Natural killer cell (primary cell): ENCODE results near the gene NECAB2. TPM values are rescaled to one million over a fixed set of nuclear protein-coding genes. Genes with fewer than 3 reads are reported as not detected.

Experiments used
- ATAC-seq, 3 donors: fragments of 150-1000 bp in 2 of 3; fragments of 200-7000 bp in 1 of 3; cut with Tn5 transposase; 1 replicate in 1 of 3; 2 replicates in 2 of 3; pipeline ENCODE4 v1.10.0; 2021; ENCODE audit warnings: mild to moderate bottlenecking in 2 of 3, moderate library complexity in 2 of 3
- DNase-seq, 2 donors: peaks; one replicate each; pipeline versions ENCODE4 v3.0.0 to v3.0.0-alpha.2; 2013 to 2021; ENCODE audit warnings: mixed read lengths in 1 of 2
- H3K27ac ChIP-seq: one replicate; pipeline ENCODE4 v1.5.1; 2013; ENCODE audit warnings: mild to moderate bottlenecking, low read length
- H3K27me3 ChIP-seq: one replicate; pipeline ENCODE4 v1.6.1; 2013; ENCODE audit warnings: low read length; ENCODE audit not compliant: control insufficient read depth, insufficient read depth
- H3K36me3 ChIP-seq: one replicate; pipeline ENCODE4 v1.6.1; 2013; ENCODE audit warnings: low read length; ENCODE audit not compliant: control insufficient read depth, insufficient read depth
- H3K4me1 ChIP-seq: one replicate; pipeline ENCODE4 v1.6.1; 2013; ENCODE audit warnings: low read length; ENCODE audit not compliant: control insufficient read depth, insufficient read depth
- H3K4me3 ChIP-seq: one replicate; pipeline ENCODE4 v1.5.1; 2013; ENCODE audit warnings: low read length
- H3K9me3 ChIP-seq: one replicate; pipeline ENCODE4 v1.6.1; 2013; ENCODE audit warnings: low read length; ENCODE audit not compliant: control insufficient read depth, insufficient read depth
- H3K27ac Mint-ChIP-seq, 2 donors: one replicate each; pipeline ENCODE4 v1.8.0; 2022; ENCODE audit warnings: mild to moderate bottlenecking in 2 of 2, mixed read lengths in 2 of 2, moderate library complexity in 1 of 2
- H3K27me3 Mint-ChIP-seq, 2 donors: one replicate each; pipeline ENCODE4 v1.8.0; 2022; ENCODE audit warnings: low read depth in 2 of 2, mixed read lengths in 2 of 2
- H3K36me3 Mint-ChIP-seq: one replicate; pipeline ENCODE4 v1.8.0; 2022; ENCODE audit warnings: mixed read lengths
- H3K4me1 Mint-ChIP-seq, 2 donors: one replicate each; pipeline ENCODE4 v1.8.0; 2022; ENCODE audit warnings: mixed read lengths in 2 of 2
- H3K4me3 Mint-ChIP-seq: one replicate; pipeline ENCODE4 v1.8.0; 2022; ENCODE audit warnings: mild to moderate bottlenecking, moderate library complexity, mixed read lengths
- H3K9me3 Mint-ChIP-seq, 2 donors: one replicate each; pipeline ENCODE4 v1.8.0; 2022; ENCODE audit warnings: mixed read lengths in 2 of 2
- WGBS: methylation state at CpG from one replicate; pipeline ENCODE4 v1.1.7; 2013; ENCODE audit warnings: missing lambda C conversion rate; ENCODE audit not compliant: insufficient coverage; 5-methylcytosine and 5-hydroxymethylcytosine counted together
- intact Hi-C: fragments of 100-400 bp; cut with micrococcal nuclease; formaldehyde crosslinking; loops from one replicate; pipeline ENCODE4 v1.14.2; 2022
- total RNA-seq, 4 donors: library from RNA; stranded (reverse); fragments of 120-200 nt in 1 of 4; gene quantifications; one replicate each; pipeline versions ENCODE4 v1.2.3 to v1.2.4, GENCODE V29; 2013 to 2022
- TF ChIP-seq, protein P1 (sequence below): fragments of 200-600 bp; IDR thresholded peaks from one replicate; pipeline ENCODE4 v1.8.0; 2022; ENCODE audit warnings: antibody characterized with exemption

NECAB2 gene
- total RNA-seq, 3 donors from 2014 or later (not counting 1 experiment from before 2014, with no cell fraction given): 0.75 TPM; not detected in 2

DNA sequence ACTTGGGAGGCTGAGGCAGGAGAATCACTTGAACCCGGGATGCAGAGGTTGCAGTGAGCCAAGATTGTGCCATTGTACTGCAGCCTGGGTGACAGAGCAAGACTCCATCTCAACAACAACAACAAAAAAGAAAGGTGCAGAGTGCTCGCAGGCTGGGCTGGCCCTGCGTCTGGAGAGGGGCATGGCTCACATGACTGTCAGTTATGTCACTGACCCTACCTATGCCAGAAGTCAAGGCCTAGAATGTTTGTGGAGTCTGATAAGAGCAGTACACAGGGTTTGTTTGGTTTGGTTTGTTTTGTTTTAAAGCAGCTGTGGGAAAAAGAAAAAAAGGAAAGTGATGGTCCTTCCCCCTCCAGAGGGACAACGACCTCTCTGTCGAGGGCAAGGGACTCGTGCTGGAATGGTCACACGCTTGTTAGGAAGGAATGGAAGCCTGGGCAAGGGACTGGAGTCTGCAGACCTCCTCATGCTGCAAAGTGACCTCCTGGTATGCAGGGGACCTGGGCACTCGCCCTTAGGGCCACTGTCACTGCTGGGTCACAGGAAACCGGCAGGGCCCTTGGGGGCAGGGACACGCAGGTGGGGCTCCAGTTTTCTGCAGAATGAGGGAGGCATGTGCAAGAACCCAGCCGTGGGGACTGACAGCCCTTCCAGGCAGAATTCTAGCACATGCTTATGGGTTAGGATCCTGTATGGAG, 25.1 kb upstream of the NECAB2 start:
- Histone ChIP-seq H3K4me3 (no peak overlapping the region), H3K27me3 (no peaks in the 10 kb centered on the region), H3K36me3 (no peaks in the 10 kb centered on the region), H3K4me1 (peaks cover 3% of the 10 kb centered on the region), H3K27ac (no peak overlapping the region), H3K9me3 (no peaks in the 10 kb centered on the region)
- WGBS: 88% methylated on average over 11 of the region's 11 CpGs
- TF ChIP-seq, protein P1, sequence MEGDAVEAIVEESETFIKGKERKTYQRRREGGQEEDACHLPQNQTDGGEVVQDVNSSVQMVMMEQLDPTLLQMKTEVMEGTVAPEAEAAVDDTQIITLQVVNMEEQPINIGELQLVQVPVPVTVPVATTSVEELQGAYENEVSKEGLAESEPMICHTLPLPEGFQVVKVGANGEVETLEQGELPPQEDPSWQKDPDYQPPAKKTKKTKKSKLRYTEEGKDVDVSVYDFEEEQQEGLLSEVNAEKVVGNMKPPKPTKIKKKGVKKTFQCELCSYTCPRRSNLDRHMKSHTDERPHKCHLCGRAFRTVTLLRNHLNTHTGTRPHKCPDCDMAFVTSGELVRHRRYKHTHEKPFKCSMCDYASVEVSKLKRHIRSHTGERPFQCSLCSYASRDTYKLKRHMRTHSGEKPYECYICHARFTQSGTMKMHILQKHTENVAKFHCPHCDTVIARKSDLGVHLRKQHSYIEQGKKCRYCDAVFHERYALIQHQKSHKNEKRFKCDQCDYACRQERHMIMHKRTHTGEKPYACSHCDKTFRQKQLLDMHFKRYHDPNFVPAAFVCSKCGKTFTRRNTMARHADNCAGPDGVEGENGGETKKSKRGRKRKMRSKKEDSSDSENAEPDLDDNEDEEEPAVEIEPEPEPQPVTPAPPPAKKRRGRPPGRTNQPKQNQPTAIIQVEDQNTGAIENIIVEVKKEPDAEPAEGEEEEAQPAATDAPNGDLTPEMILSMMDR: no peak
- H3K36me3 Mint-ChIP-seq: no peaks in the 10 kb centered on the region
- H3K4me3 Mint-ChIP-seq: no peak overlapping the region
- H3K4me1 Mint-ChIP-seq: peaks cover 0 to 6% of the 10 kb centered on the region in 2 donors
- H3K27me3 Mint-ChIP-seq: no peaks in the 10 kb centered on the region
- no peak overlapping the region for H3K27ac Mint-ChIP-seq
- intact Hi-C loops: no loop called here
- ATAC-seq (no peak), DNase-seq (no peak)
- no peaks in the 10 kb centered on the region for H3K9me3 Mint-ChIP-seq

DNA sequence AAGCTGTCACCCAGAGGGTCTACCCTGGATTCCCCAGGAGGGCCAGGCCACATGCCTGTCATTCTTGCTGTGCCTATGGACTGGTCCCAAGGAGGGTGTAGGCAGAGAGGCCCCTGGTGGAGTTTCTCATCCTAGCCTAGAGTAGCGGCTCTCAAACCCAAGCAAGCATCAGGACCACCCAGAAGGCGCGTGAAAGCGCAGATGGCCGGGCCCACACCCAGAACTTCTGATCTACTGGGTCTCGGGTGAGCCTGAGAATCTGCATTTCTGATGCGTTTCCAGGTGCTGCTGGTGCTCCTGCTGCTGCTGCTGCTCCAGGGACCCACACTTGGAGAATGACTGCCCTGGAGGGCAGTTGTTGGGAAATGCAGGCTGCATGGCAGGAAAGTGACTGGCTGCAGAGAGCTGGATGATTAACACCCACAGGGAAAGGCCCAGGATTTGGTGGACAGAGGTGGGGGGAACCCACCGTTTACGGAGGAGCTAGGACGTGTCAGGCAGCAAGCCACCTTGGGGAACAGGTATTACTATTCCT, 24.5 kb upstream of the NECAB2 start:
- ATAC-seq (no peak), DNase-seq (no peak)
- Histone ChIP-seq H3K27me3 (no peaks in the 10 kb centered on the region), H3K9me3 (no peaks in the 10 kb centered on the region), H3K27ac (no peak overlapping the region), H3K36me3 (no peaks in the 10 kb centered on the region), H3K4me3 (no peak overlapping the region), H3K4me1 (peaks cover 3% of the 10 kb centered on the region)
- Mint-ChIP-seq H3K27ac (no peak overlapping the region), H3K4me1 (peaks cover 0 to 6% of the 10 kb centered on the region in 2 donors), H3K4me3 (no peak overlapping the region), H3K36me3 (no peaks in the 10 kb centered on the region), H3K9me3 (no peaks in the 10 kb centered on the region), H3K27me3 (no peaks in the 10 kb centered on the region)
- intact Hi-C loops: no loop called here
- TF ChIP-seq, protein P1: no peak
- WGBS: 91% methylated on average over 10 of the region's 10 CpGs

DNA sequence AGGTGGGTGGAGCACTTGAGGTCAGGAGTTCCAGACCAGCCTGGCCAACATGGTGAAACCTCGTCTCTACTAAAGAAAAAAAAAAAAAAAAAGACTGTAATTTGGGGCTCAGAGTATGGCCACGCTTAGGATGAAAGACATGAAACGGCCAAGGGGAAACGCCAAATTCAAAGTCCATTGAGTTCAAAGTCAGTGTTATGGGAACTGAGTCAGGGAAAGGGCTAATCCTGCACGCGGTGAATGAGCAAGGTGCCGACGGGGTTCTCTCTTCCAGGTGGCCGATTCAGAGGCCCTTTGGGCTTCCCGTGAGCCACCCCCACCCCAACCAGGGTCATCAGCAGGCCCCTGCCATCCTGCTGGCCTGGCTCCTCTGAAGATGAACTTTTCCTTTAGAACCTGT, 22.5 kb upstream of the NECAB2 start:
- H3K4me1 ChIP-seq: no peaks in the 10 kb centered on the region
- ATAC-seq (no peak), DNase-seq (no peak)
- H3K9me3 ChIP-seq: no peaks in the 10 kb centered on the region
- no peaks in the 10 kb centered on the region for H3K4me1 Mint-ChIP-seq
- H3K4me3 ChIP-seq: no peak overlapping the region
- H3K27me3 ChIP-seq: no peaks in the 10 kb centered on the region
- WGBS: 87% methylated on average over 10 of the region's 10 CpGs
- no peak overlapping the region for H3K27ac Mint-ChIP-seq
- H3K4me3 Mint-ChIP-seq: no peak overlapping the region
- H3K9me3 Mint-ChIP-seq: no peaks in the 10 kb centered on the region
- no peaks in the 10 kb centered on the region for H3K27me3 Mint-ChIP-seq
- TF ChIP-seq, protein P1: no peak
- no peak overlapping the region for H3K27ac ChIP-seq
- no peaks in the 10 kb centered on the region for H3K36me3 Mint-ChIP-seq
- H3K36me3 ChIP-seq: no peaks in the 10 kb centered on the region
- intact Hi-C loops: no loop called here
